ENCODE data around the gene FUT4. TPM values are rescaled to one million over a fixed set of nuclear protein-coding genes. Genes with fewer than 3 reads are reported as not detected.
"Not testable (repeated sequence)": the region's sequence is repeated elsewhere in the genome, so short reads cannot be mapped to it uniquely, and the experiment has no call there.

The FUT4 gene
- total RNA-seq, 2 donors from 2014 or later: 28.0 to 28.5 TPM

DNA sequence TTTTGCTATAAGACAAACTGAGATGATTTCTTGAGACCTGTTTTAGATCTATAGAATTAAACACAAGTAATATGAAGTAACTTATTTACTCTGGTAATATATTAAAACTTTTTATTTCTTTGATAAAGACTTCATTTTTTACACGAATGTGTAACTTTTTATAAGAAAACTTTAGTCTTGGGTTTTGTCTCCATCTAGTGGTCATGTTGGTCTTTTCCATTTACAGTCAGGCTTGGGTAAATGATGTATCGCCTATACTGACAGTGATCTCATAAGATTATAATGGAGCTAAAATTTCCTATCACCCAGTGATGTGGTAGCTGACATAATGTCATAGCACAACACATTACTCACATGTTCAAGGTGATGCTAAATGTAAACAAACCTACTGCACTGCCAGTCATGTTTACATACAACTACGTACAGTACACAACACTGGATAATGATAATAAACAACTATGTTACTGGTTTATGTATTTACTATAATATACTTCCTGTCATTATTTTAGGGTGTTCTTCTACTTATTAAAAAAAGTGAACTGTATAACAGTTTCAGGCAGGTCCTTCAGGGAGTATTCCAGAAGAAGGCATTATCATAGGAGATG, 38.9 kb upstream of the FUT4 start:
- intact Hi-C loops (cut with DNase I): loop anchor here (10.0 kb wide), 1 partner anchor 580 kb away; no protein-coding TSS in a partner anchor
- no peaks in the 10 kb centered on the region for H3K36me3 ChIP-seq
- no peak for DNase-seq
- H3K4me3 ChIP-seq: no peak overlapping the region
- no peaks in the 10 kb centered on the region for H3K27me3 ChIP-seq
- TF ChIP-seq, protein P1, sequence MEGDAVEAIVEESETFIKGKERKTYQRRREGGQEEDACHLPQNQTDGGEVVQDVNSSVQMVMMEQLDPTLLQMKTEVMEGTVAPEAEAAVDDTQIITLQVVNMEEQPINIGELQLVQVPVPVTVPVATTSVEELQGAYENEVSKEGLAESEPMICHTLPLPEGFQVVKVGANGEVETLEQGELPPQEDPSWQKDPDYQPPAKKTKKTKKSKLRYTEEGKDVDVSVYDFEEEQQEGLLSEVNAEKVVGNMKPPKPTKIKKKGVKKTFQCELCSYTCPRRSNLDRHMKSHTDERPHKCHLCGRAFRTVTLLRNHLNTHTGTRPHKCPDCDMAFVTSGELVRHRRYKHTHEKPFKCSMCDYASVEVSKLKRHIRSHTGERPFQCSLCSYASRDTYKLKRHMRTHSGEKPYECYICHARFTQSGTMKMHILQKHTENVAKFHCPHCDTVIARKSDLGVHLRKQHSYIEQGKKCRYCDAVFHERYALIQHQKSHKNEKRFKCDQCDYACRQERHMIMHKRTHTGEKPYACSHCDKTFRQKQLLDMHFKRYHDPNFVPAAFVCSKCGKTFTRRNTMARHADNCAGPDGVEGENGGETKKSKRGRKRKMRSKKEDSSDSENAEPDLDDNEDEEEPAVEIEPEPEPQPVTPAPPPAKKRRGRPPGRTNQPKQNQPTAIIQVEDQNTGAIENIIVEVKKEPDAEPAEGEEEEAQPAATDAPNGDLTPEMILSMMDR (IDR thresholded peaks at IDR 0.05): peak; percentile 60
- H3K9ac ChIP-seq (ENCODE audit: low read depth in 2 of 2, low read length in 2 of 2): no peak overlapping the region
- no peaks in the 10 kb centered on the region for H3K4me1 ChIP-seq
- no peaks in the 10 kb centered on the region for H3K9me3 ChIP-seq
- H3K27ac ChIP-seq: no peak overlapping the region

DNA sequence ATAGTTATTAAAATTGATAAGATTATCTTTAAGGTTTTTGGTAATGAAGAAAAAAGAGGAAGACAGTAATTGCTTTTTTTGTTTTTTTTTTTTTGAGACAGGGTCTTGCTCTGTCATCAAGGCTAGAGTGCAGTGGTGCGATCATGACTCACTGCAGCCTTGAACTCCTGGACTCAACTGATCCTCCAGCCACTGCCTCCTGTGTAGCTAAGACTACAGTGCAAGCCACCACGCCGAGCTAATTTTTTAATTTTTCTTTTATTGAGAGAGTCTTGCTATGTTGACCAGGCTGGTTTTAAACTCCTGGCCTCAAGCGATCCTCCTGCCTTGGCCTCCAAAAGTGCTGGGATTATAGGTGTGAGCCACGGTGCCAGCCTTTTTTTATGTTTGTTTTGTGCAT, 37.2 kb upstream of the FUT4 start:
- not testable (repeated sequence) for H3K27me3 ChIP-seq; DNase-seq; H3K4me3 ChIP-seq; H3K4me1 ChIP-seq; H3K9me3 ChIP-seq; H3K9ac ChIP-seq (ENCODE audit: low read depth in 2 of 2, low read length in 2 of 2); H3K36me3 ChIP-seq; H3K27ac ChIP-seq
- intact Hi-C loops (cut with DNase I): loop anchor here (10.0 kb wide), 1 partner anchor 582 kb away; no protein-coding TSS in a partner anchor

DNA sequence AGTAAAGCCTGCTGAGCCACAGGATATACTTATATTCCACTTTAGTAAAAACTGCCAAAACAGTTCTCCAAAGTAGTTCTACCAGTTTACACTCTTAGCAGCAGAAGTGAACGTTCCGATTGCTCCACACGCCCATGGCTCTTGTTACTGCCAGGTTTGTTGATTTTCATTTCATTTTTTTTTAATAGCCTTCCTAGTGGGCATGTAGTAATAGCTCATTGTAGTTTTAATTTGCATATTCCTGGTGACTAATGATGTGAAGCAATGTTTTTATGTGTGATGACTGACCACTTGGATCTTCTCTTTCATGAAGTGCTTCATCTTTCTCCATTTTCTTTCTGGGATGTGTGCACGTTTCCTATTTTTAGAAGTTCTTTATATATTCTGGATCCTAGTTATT, 36.2 kb upstream of the FUT4 start:
- H3K4me3 ChIP-seq: no peak overlapping the region
- no peak overlapping the region for H3K27ac ChIP-seq
- H3K36me3 ChIP-seq: no peaks in the 10 kb centered on the region
- no peaks in the 10 kb centered on the region for H3K9me3 ChIP-seq
- intact Hi-C loops (cut with DNase I): loop anchor here (10.0 kb wide), 1 partner anchor 583 kb away; no protein-coding TSS in a partner anchor
- H3K4me1 ChIP-seq: no peaks in the 10 kb centered on the region
- H3K9ac ChIP-seq (ENCODE audit: low read depth in 2 of 2, low read length in 2 of 2): no peak overlapping the region
- no peak for DNase-seq
- H3K27me3 ChIP-seq: no peaks in the 10 kb centered on the region
- TF ChIP-seq, protein P1 (IDR thresholded peaks at IDR 0.05): no peak

DNA sequence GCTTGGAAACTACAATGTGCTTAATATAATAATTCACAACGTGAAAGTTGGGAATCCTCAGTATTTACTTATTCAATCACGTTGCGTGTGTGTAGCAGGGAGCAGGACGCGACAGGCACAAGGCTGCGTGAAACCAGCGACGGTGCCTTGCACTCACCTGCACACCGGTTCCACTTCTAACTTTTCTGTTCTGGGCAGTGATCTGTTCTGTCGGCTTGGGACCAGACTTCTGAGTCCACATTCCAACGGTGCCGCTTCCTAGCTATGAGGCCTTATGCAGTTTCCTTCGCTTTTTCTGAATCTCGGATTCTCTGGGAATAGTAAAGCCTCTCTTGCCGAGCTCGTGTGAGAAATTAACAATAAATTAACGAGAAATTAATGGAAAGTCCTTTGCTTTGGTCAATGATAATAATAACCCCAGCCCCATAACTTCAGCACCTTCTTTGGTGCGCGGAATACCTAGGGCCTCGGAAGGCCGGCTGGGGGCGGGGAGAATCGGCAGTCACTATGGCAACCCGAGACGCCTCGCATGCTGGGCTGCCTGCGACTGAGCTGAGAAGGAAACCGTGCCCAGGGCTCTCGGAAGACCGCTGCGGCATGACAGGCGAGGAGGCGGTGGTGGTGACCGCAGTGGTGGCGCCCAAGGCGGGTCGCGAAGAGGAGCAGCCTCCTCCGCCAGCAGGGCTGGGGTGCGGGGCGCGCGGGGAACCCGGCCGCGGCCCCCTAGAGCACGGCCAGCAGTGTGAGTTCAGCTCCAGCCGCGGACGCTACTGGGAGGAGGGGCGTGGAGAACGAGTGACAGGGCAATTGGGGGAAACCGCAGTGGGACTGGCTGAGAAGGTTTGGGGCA, 31.6 kb upstream of the FUT4 start, which contains the start of gene C11orf97:
Gene C11orf97 (plus strand): TSS at position 530 of the 850 bp plus-strand sequence. CDS start 68 bp downstream, at position 598.
- H3K27me3 ChIP-seq: no peaks in the 10 kb centered on the region
- peak; percentile 63 for DNase-seq
- no peaks in the 10 kb centered on the region for H3K4me1 ChIP-seq
- H3K36me3 ChIP-seq: no peaks in the 10 kb centered on the region
- no peaks in the 10 kb centered on the region for H3K9me3 ChIP-seq
- H3K27ac ChIP-seq: no peak within 1 kb of the TSS
- intact Hi-C loops (cut with DNase I): no loop called here
- TF ChIP-seq, protein P1 (IDR thresholded peaks at IDR 0.05): no peak
- H3K4me3 ChIP-seq: peak within 1 kb of the TSS; percentile 56
- H3K9ac ChIP-seq (ENCODE audit: low read depth in 2 of 2, low read length in 2 of 2): no peak within 1 kb of the TSS

DNA sequence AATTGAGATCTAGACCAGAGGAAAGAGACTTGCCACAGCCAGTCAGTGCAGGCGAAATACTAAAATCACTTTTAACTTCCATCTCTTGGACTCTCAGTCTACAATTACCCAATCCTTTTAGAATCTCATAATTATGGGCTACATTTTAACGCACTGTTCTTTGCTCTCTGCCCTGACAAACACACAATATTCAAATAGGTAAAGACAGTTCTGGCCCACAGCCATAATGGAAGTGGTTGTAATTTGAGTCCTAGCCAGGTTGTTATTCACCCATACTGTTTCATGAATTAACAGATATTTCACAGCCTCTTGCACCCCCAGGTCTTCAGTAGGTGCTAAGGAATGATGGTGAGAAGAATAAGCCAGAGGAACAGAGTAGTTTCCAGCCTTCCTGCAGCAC, 30.6 kb upstream of the FUT4 start:
- H3K4me3 ChIP-seq: peak overlapping the region; percentile 56
- H3K36me3 ChIP-seq: no peaks in the 10 kb centered on the region
- no peaks in the 10 kb centered on the region for H3K27me3 ChIP-seq
- no peaks in the 10 kb centered on the region for H3K9me3 ChIP-seq
- TF ChIP-seq, protein P1 (IDR thresholded peaks at IDR 0.05): no peak
- H3K4me1 ChIP-seq: no peaks in the 10 kb centered on the region
- H3K27ac ChIP-seq: no peak overlapping the region
- no peak overlapping the region for H3K9ac ChIP-seq (ENCODE audit: low read depth in 2 of 2, low read length in 2 of 2)
- intact Hi-C loops (cut with DNase I): no loop called here
- peak; percentile 68 for DNase-seq

All from colonic mucosa (tissue), 4 donors.